K562 (cell line): Measurements from ENCODE around the gene UBE3D. TPM values are rescaled to one million over a fixed set of nuclear protein-coding genes. Genes with fewer than 3 reads are reported as not detected.

Experiments
- ATF7 ChIP-seq: fragments of 450-650 bp; IDR thresholded peaks from 2 replicates; pipeline ENCODE4 v1.7.1; 2014; ENCODE audit warnings: mild to moderate bottlenecking, moderate library complexity
- BCL6 ChIP-seq: fragments of 250-450 bp; sonication (Bioruptor Pico); IDR thresholded peaks from 2 replicates; pipeline ENCODE4 v1.4.0; 2020
- CREM ChIP-seq: IDR thresholded peaks from 2 replicates; pipeline ENCODE4 v1.6.1; 2014; ENCODE audit warnings: antibody characterized with exemption, low read depth
- HOXB6 ChIP-seq: fragments of 250-450 bp; sonication (Bioruptor Pico); IDR thresholded peaks from 2 replicates; pipeline ENCODE4 v1.5.1; 2022; ENCODE audit warnings: mild to moderate bottlenecking, borderline replicate concordance
- MLLT1 ChIP-seq, 2 experiments: fragments of 450-650 bp; IDR thresholded peaks; 2 replicates each; pipeline ENCODE4 v1.6.1; 2016
- MTA3 ChIP-seq: fragments of 450-650 bp; formaldehyde crosslinking; IDR thresholded peaks from 2 replicates; pipeline ENCODE4 v1.6.1; 2017; ENCODE audit warnings: mild to moderate bottlenecking, borderline replicate concordance
- PCBP1 ChIP-seq: fragments of 200-400 bp; formaldehyde crosslinking; IDR thresholded peaks from 2 replicates; pipeline ENCODE4 v1.6.1; 2018; ENCODE audit warnings: mild to moderate bottlenecking, low read depth, low read length; ENCODE audit not compliant: poor library complexity, severe bottlenecking
- PHTF2 ChIP-seq: fragments of 250-450 bp; sonication (Bioruptor Pico); IDR thresholded peaks from 2 replicates; pipeline ENCODE4 v1.5.0; 2021; ENCODE audit warnings: mild to moderate bottlenecking
- POLR2G ChIP-seq: fragments of 200-400 bp; formaldehyde crosslinking; IDR thresholded peaks from 2 replicates; pipeline ENCODE4 v1.6.1; 2017; ENCODE audit warnings: low read depth, mild to moderate bottlenecking, antibody characterized with exemption, low read length, moderate library complexity
- REST ChIP-seq, 2 experiments: fragments of 450-650 bp; formaldehyde crosslinking in 1 of 2; IDR thresholded peaks; 2 replicates each; pipeline versions ENCODE4 v1.4.0 to v1.6.1; 2014 to 2020; ENCODE audit warnings: mild to moderate bottlenecking in 2 of 2, borderline replicate concordance in 1 of 2, low read depth in 1 of 2
- RNF2 ChIP-seq: sonication (generic); IDR thresholded peaks from 2 replicates; pipeline ENCODE4 v1.6.1; 2016
- SFPQ ChIP-seq: fragments of 200-400 bp; formaldehyde crosslinking; IDR thresholded peaks from 2 replicates; pipeline ENCODE4 v1.6.1; 2017; ENCODE audit warnings: mild to moderate bottlenecking, low read depth, low read length, moderate library complexity
- SMAD1 ChIP-seq: fragments of 150-350 bp; IDR thresholded peaks from 2 replicates; pipeline ENCODE4 v1.6.1; 2014; ENCODE audit warnings: low read length, low read depth; ENCODE audit not compliant: partially characterized antibody
- SP1 ChIP-seq: sonication (generic); formaldehyde crosslinking; IDR thresholded peaks from 2 replicates; pipeline ENCODE4 v1.8.1; 2022; ENCODE audit warnings: mild to moderate bottlenecking, missing genetic modification reagents
- TFAM ChIP-seq: fragments of 250-450 bp; sonication (Bioruptor Pico); conservative IDR thresholded peaks from 2 replicates; pipeline ENCODE4 v1.5.0; 2021; ENCODE audit warnings: mild to moderate bottlenecking, moderate library complexity
- ZC3H8 ChIP-seq: fragments of 450-650 bp; IDR thresholded peaks from 2 replicates; pipeline ENCODE4 v1.6.1; 2017
- ZNF140 ChIP-seq: fragments of 250-450 bp; sonication (Bioruptor Pico); IDR thresholded peaks from 2 replicates; pipeline ENCODE4 v1.8.0; 2021; ENCODE audit warnings: moderate library complexity, mild to moderate bottlenecking, inconsistent platforms
- ZNF282 ChIP-seq: sonication (generic); formaldehyde crosslinking; IDR thresholded peaks from 2 replicates; pipeline ENCODE4 v1.8.1; 2023; ENCODE audit warnings: missing genetic modification reagents
- polyA plus RNA-seq, 8 experiments: library from polyadenylated mRNA; depleted of rRNA in 4 of 8; stranded (reverse) in 5 of 8; unstranded in 3 of 8; fragments of >200 nt; fragmentation: Nextera tagmentation in 2 of 8; fragmentation: Illumina TruSeq in 1 of 8; extraction: Ambion mirVana in 2 of 8; extraction: Trizol in 1 of 8; gene quantifications; 2 replicates each; pipeline versions ENCODE4 v1.2.1 to v1.2.3, GENCODE V29; 2011 to 2014; ENCODE audit warnings: inconsistent platforms in 1 of 8, missing spikeins in 1 of 8
- total RNA-seq, 7 experiments: library from RNA; depleted of rRNA in 6 of 7; stranded (reverse); fragments of >200 nt in 6 of 7; fragmentation: Illumina TruSeq in 2 of 7; extraction: Trizol in 2 of 7; gene quantifications; 2 replicates each; pipeline versions ENCODE4 v1.2.1 to v1.2.3, GENCODE V29; 2011 to 2021; ENCODE audit warnings: low replicate concordance in 1 of 7

Gene UBE3D
- total and polyA plus RNA-seq, 9 of the 15 experiments (the other 6 are each of a cell fraction or from before 2014, with no cell fraction given), result 9.4 to 17.6 (median 11.9) TPM

- TF ChIP-seq SFPQ (no peak), ZNF140 (no peak), PCBP1 (no peak), SMAD1 (no peak), TFAM (no peak), ZC3H8 (no peak), REST (IDR thresholded peaks at IDR 0.05; ENCODE audit: borderline replicate concordance) (peak; percentile 75), REST (CRISPR knock-in tag; IDR thresholded peaks at IDR 0.05; ENCODE audit: low read depth) (peak; percentile 58; the same call in 1 of the 2 replicates), CREM (peak; percentile 58), POLR2G (peak; percentile 93), RNF2 (no peak), SP1 (CRISPR knock-in tag) (peak; percentile 89), ZNF282 (CRISPR knock-in tag) (no peak), HOXB6 (CRISPR knock-in tag) (no peak), BCL6 (no peak), PHTF2 (CRISPR knock-in tag) (no peak), ATF7 (peak; percentile 64), MLLT1 (IDR thresholded peaks at IDR 0.05) (no peak), MTA3 (peak; percentile 75; the same call in 1 of the 2 replicates)
Measured at GRCh38 chr6:83065511-83066192, at the start of gene UBE3D (continued).
